ENCODE measurements around the gene LITAF.

The LITAF gene

GRCh38 chr16:11586856-11587642, at the start of gene LITAF:
Gene LITAF (minus strand): TSS chr16:11586919. CDS start chr16:11556730, 30,189 bp downstream.
- DNase-seq = no peak

DNA sequence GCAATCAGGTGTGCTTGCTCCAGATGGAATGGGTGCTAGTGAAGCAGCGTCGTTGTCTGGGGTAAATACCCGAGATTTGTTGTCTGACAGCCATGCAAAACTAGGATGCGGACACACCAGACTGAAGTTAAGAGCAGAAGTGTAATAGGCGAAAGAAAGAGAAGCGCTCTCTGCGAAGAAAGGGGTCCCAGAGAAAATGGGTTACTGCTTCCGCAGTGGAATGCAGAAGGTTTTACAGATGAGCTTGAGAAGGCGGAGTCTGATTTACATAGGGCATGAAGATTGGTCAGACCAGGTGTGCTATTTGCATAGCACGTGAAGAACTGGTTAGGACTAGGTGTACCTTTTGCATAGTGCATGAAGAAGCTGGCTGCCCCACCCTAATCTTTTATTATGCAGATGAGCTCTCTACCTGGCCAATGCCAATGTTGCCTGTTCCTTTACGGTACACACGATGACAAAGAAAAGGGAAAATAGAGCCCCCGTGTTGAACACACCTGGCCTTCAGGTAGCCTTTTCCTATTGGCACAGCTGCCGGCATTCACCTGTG, 49.5 kb upstream of the LITAF start:
- DNase-seq = peak; percentile 91

DNA sequence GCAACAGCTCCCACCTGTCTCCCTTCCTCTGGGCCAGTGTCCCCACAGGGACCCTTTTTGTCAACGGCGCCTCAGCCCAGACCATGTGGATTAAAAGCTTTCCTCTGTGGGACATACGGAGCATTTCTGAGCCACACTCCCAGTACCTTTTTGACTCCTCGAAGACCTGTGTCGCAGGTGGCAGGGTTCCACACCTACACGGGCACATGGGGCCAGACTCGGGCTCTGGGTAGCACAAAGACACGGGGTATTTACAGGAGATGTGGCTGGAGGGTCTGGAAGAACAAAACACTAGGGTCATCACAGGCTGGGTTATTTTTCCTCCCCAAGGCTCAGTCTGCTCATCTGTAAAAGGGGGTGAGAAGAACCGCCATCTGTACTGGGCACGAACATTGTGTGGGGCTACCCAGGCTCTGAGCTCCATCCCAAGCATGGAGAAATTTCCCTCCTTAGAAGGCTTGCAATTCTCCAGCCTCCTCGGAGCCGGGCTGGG, 49.0 kb upstream of the LITAF start:
- DNase-seq = no peak

GRCh38 chr16:11635113-11635652, 48.5 kb upstream of the LITAF start:
- DNase-seq = no peak

- no peak for DNase-seq
Observed at GRCh38 chr16:11634312-11634711, 47.6 kb upstream of the LITAF start.

DNA sequence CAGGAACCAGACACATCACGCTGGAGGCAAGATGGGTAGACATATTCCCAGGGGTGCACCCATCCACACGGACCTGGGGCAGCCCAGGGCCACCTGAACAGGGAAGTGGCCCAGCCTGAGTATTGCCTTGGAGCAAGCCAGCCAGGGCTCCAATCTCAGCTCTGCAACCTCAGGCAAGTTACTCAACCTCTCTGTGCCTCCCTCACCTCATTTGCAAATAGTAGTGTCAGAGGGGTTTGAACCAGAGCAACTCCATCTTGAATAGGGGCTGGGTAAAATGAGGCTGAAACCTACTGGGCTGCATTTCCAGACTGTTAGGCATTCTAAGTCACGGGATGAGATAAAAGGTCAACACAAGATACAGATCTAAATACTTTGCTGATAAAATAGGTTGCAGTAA, 46.4 kb upstream of the LITAF start:
- no peak for DNase-seq

DNA sequence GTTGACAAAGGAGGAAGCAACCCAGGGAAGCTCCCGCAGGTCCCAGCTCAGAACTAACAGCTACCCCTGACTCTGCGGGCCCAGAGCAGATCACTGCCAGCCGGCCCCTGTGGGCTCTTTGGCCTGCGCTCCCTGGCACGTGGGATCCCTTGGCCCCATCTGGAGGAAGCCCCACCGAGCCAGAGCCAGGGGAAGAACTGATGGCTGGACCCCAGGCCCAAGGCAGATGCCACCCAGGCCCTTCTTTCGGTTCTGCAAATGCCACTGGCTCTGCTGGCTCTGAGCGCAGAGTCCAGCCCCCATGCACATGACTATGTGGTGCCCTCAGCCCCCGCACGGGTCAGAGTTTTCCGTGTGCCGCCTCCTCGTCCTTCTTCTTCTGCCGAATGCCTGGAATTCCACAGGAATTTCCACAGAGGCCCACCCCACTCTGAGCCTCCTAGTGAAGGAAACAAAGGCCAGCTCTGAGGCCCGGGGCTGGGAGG, 45.8 kb upstream of the LITAF start:
- no peak for DNase-seq

GRCh38 chr16:11631214-11631613, 44.5 kb upstream of the LITAF start:
- no peak for DNase-seq

DNA sequence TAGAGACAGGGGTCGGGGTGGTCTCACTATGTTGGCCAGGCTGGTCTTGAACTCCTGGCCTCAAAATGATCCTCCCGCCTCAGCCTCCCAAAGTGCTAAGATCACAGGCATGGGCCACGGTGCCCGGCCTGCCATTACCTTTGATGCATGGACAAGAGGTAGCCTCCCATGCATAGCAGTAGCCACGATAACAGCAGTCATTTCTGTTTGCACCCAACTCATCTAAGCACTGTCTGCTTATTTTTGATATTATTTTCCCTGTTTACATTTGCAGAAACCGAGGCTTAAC, 44.0 kb upstream of the LITAF start:
- no peak for DNase-seq

- DNase-seq = no peak
Observed at GRCh38 chr16:11630046-11630767, 43.5 kb upstream of the LITAF start.

DNA sequence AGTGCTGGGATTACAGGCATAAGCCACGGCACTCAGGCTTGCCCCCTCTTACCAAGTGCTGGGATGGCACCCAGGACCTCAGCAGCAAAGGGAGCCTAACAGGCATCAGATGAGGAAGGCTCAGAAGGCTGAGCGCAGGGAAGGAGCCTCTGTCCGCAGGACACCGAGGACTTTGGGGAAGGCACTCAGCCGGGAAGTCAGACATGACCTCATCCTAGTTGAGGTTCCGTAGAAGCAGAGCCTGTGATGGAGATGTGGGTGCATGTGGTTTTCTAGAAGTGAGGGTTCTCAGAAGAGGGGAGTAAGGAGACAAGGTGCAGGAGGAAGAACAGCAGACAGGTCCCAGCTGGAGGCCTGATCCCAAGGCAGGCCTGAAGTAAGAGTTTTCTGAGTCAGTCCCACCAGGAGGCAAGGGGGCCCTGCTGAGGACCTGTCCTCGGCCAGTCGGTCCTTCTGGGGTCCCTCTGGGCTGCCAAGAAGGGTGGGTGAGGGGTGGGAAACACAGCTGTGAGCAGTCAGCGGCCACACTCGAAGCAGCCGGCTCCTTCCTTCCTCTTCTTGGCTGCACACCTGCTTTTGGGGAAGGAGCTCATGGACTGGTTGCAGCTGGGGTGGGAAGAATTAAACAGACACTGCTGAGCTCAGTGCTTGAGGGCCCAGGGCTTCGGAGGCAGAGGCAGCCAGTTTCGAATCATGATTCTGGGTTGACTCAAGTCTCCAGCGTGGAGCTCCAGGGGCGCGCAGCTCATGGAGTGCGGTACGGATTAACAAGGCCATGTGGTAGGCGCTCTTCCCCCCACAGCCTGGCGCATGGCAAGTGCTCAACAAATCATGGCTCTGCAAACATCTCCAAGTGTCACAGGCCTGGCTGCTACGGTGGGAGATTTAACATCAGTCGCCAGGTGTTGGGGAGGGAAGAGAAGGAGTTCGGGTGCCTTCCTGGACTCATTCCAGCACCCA, 42.6 kb upstream of the LITAF start:
- no peak for DNase-seq

GRCh38 chr16:11627822-11628457, 41.2 kb upstream of the LITAF start:
- no peak for DNase-seq

- DNase-seq = no peak
Observed at GRCh38 chr16:11627292-11627663, 40.6 kb upstream of the LITAF start.

- DNase-seq = no peak
Observed at GRCh38 chr16:11626657-11627291, 40.1 kb upstream of the LITAF start.

GRCh38 chr16:11625769-11626168, 39.0 kb upstream of the LITAF start:
- DNase-seq = no peak

DNA sequence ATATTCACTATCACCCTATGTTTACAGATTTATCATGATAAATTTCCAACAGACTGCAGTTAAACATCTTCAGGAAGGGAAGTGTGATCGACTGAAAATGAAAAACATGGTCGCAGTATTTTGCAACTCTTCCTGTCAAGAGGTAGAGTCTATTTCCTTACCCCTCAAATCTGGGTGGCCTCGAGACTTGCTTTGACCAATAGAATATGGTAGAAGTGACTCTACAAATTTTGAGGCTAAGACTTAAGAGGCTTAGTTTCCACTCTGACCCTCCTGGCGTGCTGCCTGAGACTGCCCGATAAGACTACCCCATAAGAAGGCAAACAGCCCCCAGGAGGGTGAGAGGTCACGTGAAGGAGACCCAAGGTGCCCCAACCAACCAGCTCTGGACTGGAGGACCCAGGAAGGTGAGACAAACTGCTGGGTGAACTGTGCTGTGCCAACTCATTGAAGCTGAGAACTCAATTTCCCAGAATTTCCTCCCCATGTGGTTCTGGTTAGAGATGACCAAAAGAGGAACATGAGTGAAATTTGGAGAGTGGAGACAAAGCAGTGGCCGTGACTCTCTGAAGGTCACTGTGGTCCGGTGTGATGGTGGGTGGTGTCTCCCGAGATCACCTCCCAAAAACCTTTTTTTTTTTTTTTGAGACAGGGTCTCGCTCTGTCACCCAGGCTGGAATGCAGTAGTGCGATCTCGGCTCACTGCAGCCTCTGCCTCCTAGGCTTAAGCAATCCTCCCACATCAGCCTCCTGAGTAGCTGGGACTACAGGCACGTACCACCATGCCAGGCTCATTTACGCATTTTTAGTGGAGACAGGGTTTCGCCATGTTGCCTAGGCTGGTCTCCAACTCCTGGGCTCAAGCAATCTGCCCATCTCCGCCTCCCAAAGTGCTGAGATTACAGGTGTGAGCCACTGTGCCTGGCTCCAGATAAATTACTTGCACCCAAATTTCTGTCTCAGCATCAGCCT, 38.2 kb upstream of the LITAF start:
- DNase-seq = no peak

DNA sequence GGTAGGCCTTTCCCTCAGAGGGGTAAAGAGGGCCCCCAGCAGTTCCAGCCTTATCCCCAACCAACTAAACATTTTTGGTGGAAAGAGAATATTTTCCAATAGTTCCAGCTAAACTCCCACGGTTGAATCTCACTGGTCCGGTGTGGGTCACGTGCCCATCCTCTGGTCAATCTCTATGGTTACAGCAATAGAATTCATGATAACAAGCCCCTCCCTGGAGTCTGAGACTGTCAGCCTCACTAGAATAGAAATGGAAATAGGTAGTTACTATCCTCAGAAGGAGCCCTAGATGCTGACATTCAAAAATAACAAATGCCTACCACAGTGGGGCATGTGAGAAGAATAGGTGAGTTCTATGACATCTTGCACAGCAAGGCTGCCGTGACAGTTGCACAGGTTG, 37.5 kb upstream of the LITAF start:
- DNase-seq = no peak

GRCh38 chr16:11621920-11622651, 35.4 kb upstream of the LITAF start:
- DNase-seq = no peak

DNA sequence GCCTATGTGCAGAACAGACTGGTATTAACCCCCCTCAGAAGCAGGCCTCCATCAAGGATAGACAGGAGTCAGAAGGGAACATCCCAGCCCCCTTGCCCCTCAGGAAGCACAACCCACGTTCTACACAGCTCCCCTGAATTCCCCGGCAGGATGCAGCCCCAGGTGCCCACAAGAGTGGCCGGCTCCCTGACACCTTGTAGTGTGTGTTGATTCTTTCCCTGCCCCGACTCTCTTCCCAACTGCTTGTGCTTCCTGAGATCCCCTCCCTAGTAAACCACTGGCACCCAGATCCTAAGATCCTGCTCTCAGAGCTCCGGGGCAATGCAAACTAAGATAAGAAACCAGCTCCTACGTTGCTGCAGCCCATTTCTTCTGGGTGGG, 34.8 kb upstream of the LITAF start:
- DNase-seq = no peak

Data from DMS153 (cell line).